Activated gamma-delta T cell (primary cell): ENCODE data around the gene DAPP1.
"Not testable (repeated sequence)": the region's sequence is repeated elsewhere in the genome, so short reads cannot be mapped to it uniquely, and the experiment has no call there.

ENCODE experiments used
- DNase-seq: peaks from one replicate; lab custom pipeline; 2025; lab: John Stamatoyannopoulos, UW
- total RNA-seq, 2 donors: gene quantifications; one replicate each; lab custom pipeline; 2026; lab: John Stamatoyannopoulos, UW

Gene DAPP1, protein sequence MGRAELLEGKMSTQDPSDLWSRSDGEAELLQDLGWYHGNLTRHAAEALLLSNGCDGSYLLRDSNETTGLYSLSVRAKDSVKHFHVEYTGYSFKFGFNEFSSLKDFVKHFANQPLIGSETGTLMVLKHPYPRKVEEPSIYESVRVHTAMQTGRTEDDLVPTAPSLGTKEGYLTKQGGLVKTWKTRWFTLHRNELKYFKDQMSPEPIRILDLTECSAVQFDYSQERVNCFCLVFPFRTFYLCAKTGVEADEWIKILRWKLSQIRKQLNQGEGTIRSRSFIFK
- total RNA-seq: 32.5 to 76.5 reads per million in 2 donors

DNA sequence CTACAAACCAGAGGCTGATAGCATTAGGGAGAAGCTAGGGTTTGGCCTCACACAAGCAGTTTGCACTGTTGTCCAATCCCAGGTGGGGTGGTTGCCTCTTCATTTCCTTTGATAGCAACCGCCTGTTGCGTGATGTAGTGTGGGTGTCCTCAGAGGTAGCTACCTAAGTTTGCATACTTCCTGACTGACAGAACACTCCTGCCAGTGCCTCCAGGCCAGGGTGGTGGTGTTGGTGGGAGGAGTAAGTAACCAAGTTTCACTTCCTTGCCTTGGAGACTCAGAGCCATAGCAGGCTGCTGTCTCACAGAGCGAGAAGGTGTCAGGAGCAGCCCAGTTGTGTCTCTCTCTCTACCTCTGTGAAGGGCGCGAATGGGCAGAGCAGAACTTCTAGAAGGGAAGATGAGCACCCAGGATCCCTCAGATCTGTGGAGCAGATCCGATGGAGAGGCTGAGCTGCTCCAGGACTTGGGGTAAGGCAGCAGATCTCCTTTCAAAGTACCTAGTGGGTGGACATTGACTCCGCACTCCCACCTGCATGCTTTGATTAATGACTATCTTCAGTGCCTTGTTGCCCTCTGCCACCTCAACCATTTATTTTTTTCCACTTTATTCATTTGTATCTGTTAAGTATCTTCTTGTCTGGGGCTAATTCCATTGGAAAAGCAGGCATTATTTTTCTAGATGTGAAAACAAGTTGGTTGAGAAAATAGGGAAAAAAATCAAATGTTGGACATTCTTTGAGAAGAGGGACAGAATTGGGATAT lies at the start of gene DAPP1:
TSS of gene DAPP1 (plus strand) at position 283 of the 764 bp plus-strand sequence. CDS start at position 370, 87 bp downstream.
- DNase-seq: no peak

GRCh38 chr4:99770842-99771241 lies 45.8 kb upstream of the DAPP1 start:
- DNase-seq: not testable (repeated sequence)

- DNase-seq: no peak
These were observed 32.7 kb upstream of the DAPP1 start for GRCh38 chr4:99783940-99784339.

GRCh38 chr4:99784842-99785241 lies 31.8 kb upstream of the DAPP1 start:
- DNase-seq: no peak

GRCh38 chr4:99790796-99791617 lies 25.6 kb upstream of the DAPP1 start:
- no peak for DNase-seq

DNA sequence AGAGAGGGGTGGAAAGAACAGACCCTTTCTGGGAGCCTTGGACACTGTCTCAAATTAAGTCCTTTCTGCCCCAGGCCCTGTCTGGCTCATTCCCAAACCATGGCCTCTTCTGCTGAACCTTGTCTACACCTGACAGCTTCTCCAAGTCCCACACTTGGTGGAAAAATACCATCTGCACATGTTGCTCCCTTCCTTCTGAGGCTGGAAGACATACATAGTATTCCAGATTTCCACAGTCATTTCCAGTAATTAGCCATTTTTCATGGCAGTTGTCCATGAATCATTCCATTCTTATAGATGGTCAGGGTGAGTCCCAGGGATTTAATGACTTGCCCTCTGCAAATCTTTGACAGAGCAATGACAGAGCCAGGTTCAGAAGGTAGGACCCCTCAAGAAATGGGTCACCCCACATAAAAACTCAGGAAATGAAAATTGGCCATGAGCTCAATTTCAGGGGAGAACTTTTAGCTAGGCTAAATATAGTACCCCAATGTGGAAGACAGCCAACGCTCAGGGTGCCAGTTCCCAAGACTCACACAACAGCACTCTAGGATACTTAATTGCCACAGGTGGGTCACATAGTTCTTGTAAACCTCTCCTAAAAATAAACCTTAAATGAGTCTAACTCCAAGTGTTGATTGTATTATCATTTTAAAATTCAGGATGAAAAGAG lies 16.2 kb upstream of the DAPP1 start:
- no peak for DNase-seq

DNA sequence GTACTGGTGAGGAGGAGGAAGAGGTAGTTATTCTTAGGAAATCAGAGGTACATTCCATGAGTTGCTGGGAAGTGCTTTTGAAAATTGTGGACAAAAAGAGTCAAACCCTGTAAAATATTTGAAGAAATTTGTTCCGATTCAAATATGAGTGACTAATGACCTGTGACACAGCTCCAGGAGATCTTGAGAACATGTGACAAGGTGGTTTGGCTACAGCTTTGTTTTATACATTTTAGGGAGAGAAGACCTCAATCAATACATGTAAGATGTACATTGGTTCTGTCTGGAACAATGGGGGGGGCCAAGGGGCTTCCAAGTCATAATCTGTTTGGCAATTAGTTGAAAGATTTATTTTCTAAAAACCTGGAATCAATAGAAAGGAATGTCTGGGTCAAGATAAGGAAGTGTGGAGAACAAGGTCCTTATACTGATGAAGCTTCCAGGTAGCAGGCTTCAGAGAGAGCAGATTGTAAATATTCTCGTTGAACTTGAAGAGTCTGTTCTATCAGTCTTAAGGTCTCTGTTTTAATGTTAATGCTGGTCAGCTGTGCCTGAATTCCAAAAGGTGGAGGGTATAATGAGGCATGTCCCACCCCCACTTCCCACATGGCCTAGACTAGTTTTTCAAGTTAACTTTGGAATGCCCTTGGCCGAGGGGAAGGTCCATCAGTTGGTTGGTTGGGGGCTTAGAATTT lies 15.5 kb upstream of the DAPP1 start:
- DNase-seq: no peak

GRCh38 chr4:99803566-99804101 lies 13.0 kb upstream of the DAPP1 start:
- no peak for DNase-seq

GRCh38 chr4:99806545-99806944 lies 10.1 kb upstream of the DAPP1 start:
- DNase-seq: no peak

GRCh38 chr4:99807666-99808065 lies 9.0 kb upstream of the DAPP1 start:
- no peak for DNase-seq

- DNase-seq: no peak
These were observed 8.3 kb upstream of the DAPP1 start for GRCh38 chr4:99808260-99808857.

GRCh38 chr4:99809326-99809725 lies 7.3 kb upstream of the DAPP1 start:
- DNase-seq: no peak

GRCh38 chr4:99810536-99810935 lies 6.1 kb upstream of the DAPP1 start:
- no peak for DNase-seq

DNA sequence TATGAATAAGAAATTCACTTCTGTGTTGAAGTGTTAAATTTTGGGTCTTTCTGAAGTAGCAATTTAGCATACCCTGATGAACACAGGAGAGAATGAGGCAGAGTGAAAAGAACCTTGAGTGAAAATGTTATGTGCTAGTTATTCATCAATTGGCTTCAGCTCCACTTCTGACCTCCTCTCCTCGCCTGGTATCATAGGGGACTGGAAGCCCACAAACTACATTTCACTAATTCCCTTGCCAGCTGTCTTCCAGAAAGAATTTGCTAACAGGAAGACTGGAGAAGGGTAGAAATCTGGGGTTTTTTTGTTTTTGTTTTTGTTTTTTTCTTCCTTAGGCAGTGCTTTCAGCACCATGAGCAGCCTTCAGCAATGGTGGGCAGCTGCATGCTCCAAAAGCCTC lies 5.5 kb upstream of the DAPP1 start:
- DNase-seq: no peak

- no peak for DNase-seq
These were observed 4.8 kb upstream of the DAPP1 start for GRCh38 chr4:99811850-99812249.

DNA sequence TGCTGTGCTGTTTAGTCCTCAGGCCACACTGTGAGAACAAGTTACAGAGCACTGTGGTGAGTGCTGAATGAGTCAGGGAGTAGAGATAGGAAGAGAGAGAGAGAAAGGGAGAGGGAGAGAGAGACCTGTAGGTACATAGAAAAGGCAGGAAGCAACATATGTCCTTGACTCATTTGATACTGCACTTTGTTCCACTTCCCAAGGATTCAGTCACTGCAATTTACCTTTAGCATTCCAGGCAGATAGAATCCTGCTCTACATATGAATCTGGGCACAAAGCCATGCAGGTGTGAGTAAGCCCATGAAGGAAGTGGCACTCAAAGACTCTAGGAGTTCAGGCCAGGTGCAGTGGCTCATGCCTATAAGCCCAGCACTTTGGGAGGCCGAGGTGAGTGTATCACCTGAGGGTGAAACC lies 1.0 kb upstream of the DAPP1 start:
- DNase-seq: no peak

- DNase-seq: no peak
These were observed 773 bp downstream of the DAPP1 start for GRCh38 chr4:99817309-99817890.

- DNase-seq: no peak
These were observed 2.0 kb downstream of the DAPP1 start for GRCh38 chr4:99818661-99819060.

DNA sequence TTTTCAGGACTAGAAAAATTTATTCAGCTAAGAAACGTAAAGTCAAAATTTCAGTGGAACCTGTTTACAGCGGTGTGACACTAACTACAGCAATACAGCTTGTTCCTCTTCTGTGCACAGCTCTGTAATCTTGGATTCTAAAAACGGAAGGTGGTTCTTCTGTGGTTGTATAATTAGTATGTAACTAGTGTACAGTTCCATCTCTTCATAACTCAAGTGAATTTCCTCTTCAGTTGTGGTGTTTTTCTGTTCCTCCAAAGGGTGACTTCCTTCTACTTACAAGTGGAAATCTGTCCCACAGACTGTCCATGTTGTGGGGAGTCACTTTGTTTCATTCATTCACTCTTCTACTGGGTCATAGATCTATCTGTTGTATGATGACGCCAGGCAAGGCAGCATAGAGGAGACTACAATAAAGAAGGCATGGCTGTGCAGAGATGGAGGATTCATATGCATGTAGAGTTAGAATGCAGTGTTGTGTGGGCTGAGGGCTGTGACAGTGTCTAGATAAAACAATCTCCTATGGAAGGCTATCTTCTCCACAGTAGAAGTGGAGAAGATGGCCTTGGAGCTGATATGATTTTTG lies 5.4 kb downstream of the DAPP1 start:
- DNase-seq: no peak

DNA sequence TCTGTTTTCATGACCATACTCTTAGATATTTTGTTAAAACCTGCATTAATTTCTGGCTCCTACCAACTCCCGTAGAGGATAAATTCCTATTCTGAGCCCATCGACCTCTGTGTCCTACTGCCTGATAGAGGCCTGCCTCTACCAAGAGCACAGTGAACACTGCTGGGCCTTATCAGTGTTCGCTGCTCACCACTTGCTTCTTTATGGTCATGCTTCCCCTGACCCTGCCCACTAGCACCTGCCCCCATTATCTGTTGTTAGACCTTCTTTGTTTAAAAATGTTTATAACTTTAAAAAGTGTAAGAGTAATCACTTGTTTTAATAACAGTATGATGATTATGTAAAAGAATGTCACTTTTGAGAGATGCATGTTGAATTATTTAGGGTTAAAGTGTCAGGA lies 6.1 kb downstream of the DAPP1 start:
- DNase-seq: no peak
